OCI-M2 (cell line): ENCODE results near the gene S1PR5.
"Not testable (repeated sequence)": the region's sequence is repeated elsewhere in the genome, so short reads cannot be mapped to it uniquely, and the experiment has no call there.

Experiments used
- DNase-seq: peaks from one replicate; lab custom pipeline; 2025; ENCODE audit not compliant: unreplicated experiment; lab: John Stamatoyannopoulos, UW

S1PR5 gene, protein sequence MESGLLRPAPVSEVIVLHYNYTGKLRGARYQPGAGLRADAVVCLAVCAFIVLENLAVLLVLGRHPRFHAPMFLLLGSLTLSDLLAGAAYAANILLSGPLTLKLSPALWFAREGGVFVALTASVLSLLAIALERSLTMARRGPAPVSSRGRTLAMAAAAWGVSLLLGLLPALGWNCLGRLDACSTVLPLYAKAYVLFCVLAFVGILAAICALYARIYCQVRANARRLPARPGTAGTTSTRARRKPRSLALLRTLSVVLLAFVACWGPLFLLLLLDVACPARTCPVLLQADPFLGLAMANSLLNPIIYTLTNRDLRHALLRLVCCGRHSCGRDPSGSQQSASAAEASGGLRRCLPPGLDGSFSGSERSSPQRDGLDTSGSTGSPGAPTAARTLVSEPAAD

GRCh38 chr19:10517361-10517759, at the start of gene S1PR5:
Gene S1PR5 (minus strand): TSS chr19:10517447. CDS start chr19:10515011, 2,436 bp downstream.
- DNase-seq, result no peak

DNA sequence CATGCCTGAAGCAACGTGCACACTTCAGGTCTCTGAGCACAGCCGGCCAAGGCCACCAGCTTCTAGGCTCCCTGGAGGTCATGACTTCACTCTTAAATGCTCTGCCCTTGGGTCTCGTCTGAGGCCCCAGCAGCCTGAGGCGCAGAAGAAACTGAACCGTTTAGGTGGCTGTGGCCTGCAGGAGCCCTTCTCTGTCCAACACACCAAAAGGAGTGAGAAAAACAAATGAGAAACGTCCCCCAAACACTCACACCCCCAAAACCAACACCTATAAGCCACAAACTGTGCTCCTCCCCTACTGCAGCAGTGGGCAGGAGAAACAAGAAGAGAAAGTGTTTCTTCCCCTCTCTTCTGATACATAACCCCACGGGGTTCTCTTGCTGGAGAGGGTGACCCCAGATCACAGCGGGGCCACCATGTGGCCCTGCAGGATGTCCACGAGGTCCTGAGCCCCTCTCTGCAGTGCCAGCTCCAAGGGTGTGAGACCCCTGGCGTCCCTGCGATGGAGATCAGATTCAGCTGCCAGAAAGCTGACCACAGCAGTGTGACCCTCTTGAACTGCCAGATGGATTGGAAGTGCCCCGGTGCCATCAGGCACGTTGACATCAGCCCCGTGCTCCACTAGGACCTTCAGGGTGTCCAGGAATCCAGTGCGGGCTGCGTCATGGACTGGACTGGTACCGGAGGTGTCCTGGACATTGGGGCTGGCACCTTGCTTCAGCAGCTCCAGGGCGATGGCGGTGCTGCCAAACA, 49.6 kb upstream of the S1PR5 start:
- no peak for DNase-seq

DNA sequence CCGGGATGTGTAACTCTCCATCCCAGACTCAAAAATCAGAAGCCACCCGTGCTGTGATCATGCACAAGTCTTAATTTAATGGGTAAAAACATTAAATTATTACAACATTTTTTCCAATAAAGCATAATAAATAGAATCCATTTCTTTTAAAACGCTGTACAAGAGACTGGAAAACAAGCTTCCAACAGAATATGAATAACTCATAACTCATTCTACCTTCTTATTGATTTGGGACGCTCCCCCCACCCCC, 49.1 kb upstream of the S1PR5 start:
- DNase-seq, result no peak

DNA sequence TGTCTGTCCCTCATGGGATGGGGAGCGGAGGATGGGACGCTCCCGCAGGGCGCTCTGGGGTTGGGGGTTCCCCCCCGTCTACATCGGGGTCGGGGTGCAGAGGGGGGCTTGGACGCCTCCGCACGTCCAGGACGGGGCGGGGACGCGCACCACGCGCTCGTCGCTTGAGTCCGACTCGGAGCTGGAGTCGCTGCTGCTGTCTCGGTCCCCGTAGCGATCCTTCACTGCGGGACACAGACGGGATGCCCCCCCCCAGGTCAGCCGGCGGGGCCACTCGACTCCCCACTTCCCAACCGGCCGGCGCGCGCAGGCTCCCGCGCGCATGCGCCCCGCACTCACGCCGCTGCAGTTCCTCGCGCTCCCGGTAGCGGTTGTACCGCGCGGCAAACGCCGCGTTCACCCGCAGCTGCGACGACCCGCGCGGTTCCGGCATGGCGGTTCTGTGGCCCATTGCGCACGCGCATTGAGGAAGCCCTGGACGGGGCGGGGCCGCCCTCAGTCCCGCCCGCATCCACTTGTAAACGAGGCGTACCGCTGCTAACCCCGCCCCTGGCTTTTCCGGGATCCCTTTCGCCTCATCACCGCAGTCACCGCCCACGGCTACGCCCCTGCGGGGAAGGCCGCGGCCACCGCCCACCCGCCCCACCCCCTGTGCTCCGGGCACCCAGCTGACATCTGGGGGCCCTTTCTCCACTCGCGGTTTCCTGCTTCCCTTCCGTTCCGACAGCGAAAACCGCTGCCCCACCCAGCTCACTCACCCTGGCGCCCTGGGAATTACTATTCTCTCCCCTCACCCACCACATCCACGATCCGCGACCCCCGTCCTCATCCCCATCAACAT, 48.5 kb upstream of the S1PR5 start, which contains the start of gene KRI1:
TSS of gene KRI1 (minus strand) at position 444 of the 841 bp plus-strand sequence. CDS start at position 433, 11 bp downstream.
- DNase-seq, result peak; percentile 100

GRCh38 chr19:10565028-10565566, 47.9 kb upstream of the S1PR5 start:
- no peak for DNase-seq

DNA sequence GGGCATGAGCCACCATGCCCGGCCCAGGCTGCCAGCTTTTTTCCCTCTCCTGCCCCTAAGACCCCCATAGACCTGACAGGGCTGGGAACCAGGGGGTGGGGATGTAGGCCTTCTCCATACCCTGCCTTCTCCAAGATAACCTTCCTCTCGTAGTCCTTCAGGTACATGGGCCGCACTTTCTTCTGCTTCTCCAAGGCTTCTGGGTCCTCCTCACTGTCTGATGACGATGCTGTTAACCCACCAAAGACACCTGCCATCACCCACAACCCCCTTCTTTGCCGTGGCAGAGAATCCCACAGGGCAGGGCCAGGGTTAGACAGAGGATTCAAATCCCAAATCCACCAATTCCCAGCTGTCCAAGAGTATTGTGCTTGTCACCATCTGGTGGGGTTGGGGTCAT, 45.4 kb upstream of the S1PR5 start:
- no peak for DNase-seq

- no peak for DNase-seq
Measured at GRCh38 chr19:10560154-10560553, 42.9 kb upstream of the S1PR5 start.

GRCh38 chr19:10557603-10558197, 40.5 kb upstream of the S1PR5 start:
- no peak for DNase-seq

- no peak for DNase-seq
Measured at GRCh38 chr19:10555610-10555973, 38.3 kb upstream of the S1PR5 start.

- DNase-seq, result no peak
Measured at GRCh38 chr19:10554760-10555609, 37.7 kb upstream of the S1PR5 start.

- no peak for DNase-seq
Measured at GRCh38 chr19:10553943-10554381, 36.7 kb upstream of the S1PR5 start.

- no peak for DNase-seq
Measured at GRCh38 chr19:10553087-10553667, 35.9 kb upstream of the S1PR5 start.

GRCh38 chr19:10552510-10553053, 35.3 kb upstream of the S1PR5 start:
- DNase-seq, result no peak

DNA sequence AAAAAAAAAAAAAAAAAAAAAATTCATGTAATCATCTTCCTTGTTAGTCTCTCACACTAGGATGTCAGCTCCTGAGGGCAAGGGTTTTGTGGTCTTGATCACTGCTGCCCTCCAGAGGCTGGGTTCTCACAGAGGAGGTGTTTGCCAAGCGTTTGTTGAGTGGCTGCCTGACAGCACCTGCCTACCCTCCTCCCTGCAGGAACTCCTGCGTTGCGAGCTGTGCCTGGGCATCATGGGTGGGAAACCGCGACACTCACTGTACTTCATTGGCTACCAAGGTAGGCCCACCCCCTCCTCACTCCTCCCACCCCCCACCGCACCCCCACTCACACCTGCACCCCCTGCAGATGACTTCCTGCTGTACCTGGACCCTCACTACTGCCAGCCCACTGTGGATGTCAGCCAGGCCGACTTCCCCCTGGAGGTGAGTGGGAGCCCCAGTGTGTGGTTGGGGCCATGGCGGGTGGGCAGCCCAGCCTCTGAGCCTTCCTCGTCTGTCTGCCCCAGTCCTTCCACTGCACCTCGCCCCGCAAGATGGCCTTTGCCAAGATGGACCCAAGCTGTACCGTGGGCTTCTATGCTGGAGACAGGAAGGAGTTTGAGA, 34.6 kb upstream of the S1PR5 start:
- DNase-seq, result no peak

- not testable (repeated sequence) for DNase-seq
Measured at GRCh38 chr19:10551006-10551405, 33.8 kb upstream of the S1PR5 start.

DNA sequence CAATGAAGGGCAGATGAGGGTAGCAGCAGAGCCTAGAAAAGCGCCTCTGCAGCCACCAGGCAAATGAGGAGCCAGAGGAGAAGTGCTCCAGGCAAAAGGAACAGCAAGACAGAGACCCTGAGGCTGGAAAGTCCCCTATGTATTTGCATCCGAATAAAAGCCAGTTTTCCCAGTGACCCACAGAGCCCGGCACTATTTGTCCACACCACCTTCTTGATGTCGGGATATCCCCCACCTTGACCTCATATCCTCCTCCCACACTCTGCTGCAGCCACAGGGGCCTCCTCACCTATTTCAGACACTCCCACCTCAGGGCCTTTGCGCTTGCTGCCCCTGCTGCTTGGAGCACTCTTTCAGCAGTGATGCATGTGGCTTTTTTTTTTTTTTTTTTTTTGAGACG, 33.1 kb upstream of the S1PR5 start:
- DNase-seq, result no peak

- DNase-seq, result no peak
Measured at GRCh38 chr19:10549733-10550132, 32.5 kb upstream of the S1PR5 start.

DNA sequence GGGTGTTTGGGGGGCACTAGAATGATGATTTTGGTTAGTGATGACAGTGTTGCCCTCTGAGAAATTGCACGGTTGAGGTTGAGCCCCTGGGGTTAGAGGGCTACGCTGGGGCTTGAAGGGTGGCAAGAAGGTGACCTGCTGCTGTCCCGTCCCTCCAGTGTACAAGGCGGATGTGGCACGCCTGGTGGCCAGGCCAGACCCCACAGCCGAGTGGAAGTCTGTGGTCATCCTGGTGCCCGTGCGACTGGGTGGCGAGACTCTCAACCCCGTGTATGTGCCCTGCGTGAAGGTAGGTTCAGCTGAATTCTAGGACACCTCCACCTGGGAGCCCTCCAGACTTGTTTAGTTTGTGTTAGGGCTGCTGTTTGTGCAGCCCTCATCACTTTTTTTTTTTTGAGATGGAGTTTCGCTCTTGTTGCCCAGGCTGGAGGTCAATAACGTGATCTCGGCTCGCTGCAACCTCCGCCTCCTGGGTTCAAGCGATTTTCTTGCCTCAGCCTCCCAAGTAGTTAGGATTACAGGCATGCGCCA, 31.6 kb upstream of the S1PR5 start:
- DNase-seq, result no peak

DNA sequence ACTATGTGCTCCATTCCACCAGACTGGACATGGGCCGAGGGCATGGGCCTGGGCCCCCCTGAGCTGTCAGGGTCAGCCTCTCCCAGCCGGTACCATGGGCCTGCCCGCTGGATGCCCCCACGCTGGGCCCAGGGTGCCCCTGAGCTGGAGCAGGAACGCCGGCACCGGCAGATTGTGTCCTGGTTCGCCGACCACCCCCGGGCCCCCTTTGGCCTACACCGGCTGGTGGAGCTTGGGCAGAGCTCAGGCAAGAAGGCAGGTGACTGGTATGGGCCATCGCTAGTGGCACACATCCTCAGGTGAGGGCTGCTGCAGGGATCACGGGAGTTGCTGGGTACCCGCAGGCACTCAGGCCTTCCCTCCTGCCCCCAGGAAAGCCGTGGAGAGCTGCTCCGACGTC, 29.6 kb upstream of the S1PR5 start:
- DNase-seq, result no peak
